ENCODE data around the gene ZNF333. TPM values are rescaled to one million over a fixed set of nuclear protein-coding genes. Genes with fewer than 3 reads are reported as not detected.

ZNF333 gene
- total RNA-seq: 1 to 10 TPM; 6.4 to 7.1 TPM

- peak within 1 kb of the TSS; percentile 96 for H3K4me3 Mint-ChIP-seq
- H3K36me3 Mint-ChIP-seq: no peaks in the 10 kb centered on the region
- peak; percentile 97 for DNase-seq
- peaks cover 13% of the 10 kb centered on the region for H3K4me1 Mint-ChIP-seq
- no peaks in the 10 kb centered on the region for H3K9me3 Mint-ChIP-seq
- no peaks in the 10 kb centered on the region for H3K27me3 Mint-ChIP-seq
- H3K27ac Mint-ChIP-seq: peak within 1 kb of the TSS; percentile 100
Measured at GRCh38 chr19:14689598-14690503, at the start of gene ZNF333. TSS of gene ZNF333 (plus strand) at chr19:14690048. CDS start at chr19:14693492, 3,444 bp downstream.

GRCh38 chr19:14648506-14648905, 41.3 kb upstream of the ZNF333 start:
- peaks cover 38% of the 10 kb centered on the region for H3K27me3 Mint-ChIP-seq
- peaks cover under 1% of the 10 kb centered on the region for H3K36me3 Mint-ChIP-seq
- H3K27ac Mint-ChIP-seq: no peak overlapping the region
- no peak overlapping the region for H3K4me3 Mint-ChIP-seq
- DNase-seq: no peak
- peaks cover 4% of the 10 kb centered on the region for H3K9me3 Mint-ChIP-seq
- H3K4me1 Mint-ChIP-seq: no peaks in the 10 kb centered on the region

GRCh38 chr19:14649020-14649419, 40.8 kb upstream of the ZNF333 start:
- Mint-ChIP-seq H3K36me3 (no peaks in the 10 kb centered on the region), H3K9me3 (peaks cover 4% of the 10 kb centered on the region), H3K27ac (no peak overlapping the region), H3K4me1 (no peaks in the 10 kb centered on the region), H3K27me3 (peaks cover 43% of the 10 kb centered on the region), H3K4me3 (no peak overlapping the region)
- DNase-seq: no peak

GRCh38 chr19:14650161-14650560, 39.7 kb upstream of the ZNF333 start:
- no peaks in the 10 kb centered on the region for H3K36me3 Mint-ChIP-seq
- H3K4me3 Mint-ChIP-seq: no peak overlapping the region
- no peaks in the 10 kb centered on the region for H3K4me1 Mint-ChIP-seq
- no peak overlapping the region for H3K27ac Mint-ChIP-seq
- peaks cover 47% of the 10 kb centered on the region for H3K27me3 Mint-ChIP-seq
- no peak for DNase-seq
- peaks cover 4% of the 10 kb centered on the region for H3K9me3 Mint-ChIP-seq

- H3K27ac Mint-ChIP-seq: no peak overlapping the region
- H3K4me1 Mint-ChIP-seq: no peaks in the 10 kb centered on the region
- DNase-seq: no peak
- H3K36me3 Mint-ChIP-seq: no peaks in the 10 kb centered on the region
- peaks cover 36% of the 10 kb centered on the region for H3K27me3 Mint-ChIP-seq
- H3K4me3 Mint-ChIP-seq: no peak overlapping the region
- no peaks in the 10 kb centered on the region for H3K9me3 Mint-ChIP-seq
Measured at GRCh38 chr19:14654786-14655560, 34.9 kb upstream of the ZNF333 start.

GRCh38 chr19:14655726-14656125, 34.1 kb upstream of the ZNF333 start:
- H3K27ac Mint-ChIP-seq: no peak overlapping the region
- no peak for DNase-seq

GRCh38 chr19:14659874-14660489, 29.9 kb upstream of the ZNF333 start:
- DNase-seq: no peak
- Mint-ChIP-seq H3K27ac (no peak overlapping the region), H3K4me1 (no peaks in the 10 kb centered on the region), H3K9me3 (no peaks in the 10 kb centered on the region), H3K36me3 (no peaks in the 10 kb centered on the region), H3K4me3 (no peak overlapping the region), H3K27me3 (peaks cover 22% of the 10 kb centered on the region)

More at GRCh38 chr19:14655726-14656125, 34.1 kb upstream of the ZNF333 start:
- Mint-ChIP-seq H3K36me3 (no peaks in the 10 kb centered on the region), H3K4me3 (no peak overlapping the region), H3K9me3 (no peaks in the 10 kb centered on the region), H3K27me3 (peaks cover 29% of the 10 kb centered on the region), H3K4me1 (no peaks in the 10 kb centered on the region)

- peaks cover 14% of the 10 kb centered on the region for H3K27me3 Mint-ChIP-seq
- H3K36me3 Mint-ChIP-seq: no peaks in the 10 kb centered on the region
- H3K4me3 Mint-ChIP-seq: no peak overlapping the region
- H3K27ac Mint-ChIP-seq: no peak overlapping the region
- no peaks in the 10 kb centered on the region for H3K4me1 Mint-ChIP-seq
- H3K9me3 Mint-ChIP-seq: no peaks in the 10 kb centered on the region
- DNase-seq: no peak
Measured at GRCh38 chr19:14661372-14661924, 28.4 kb upstream of the ZNF333 start.

GRCh38 chr19:14669940-14670339, 19.9 kb upstream of the ZNF333 start:
- peaks cover 34% of the 10 kb centered on the region for H3K27me3 Mint-ChIP-seq
- peaks cover 2% of the 10 kb centered on the region for H3K4me1 Mint-ChIP-seq
- no peak for DNase-seq
- no peak overlapping the region for H3K27ac Mint-ChIP-seq
- H3K36me3 Mint-ChIP-seq: no peaks in the 10 kb centered on the region
- no peak overlapping the region for H3K4me3 Mint-ChIP-seq
- no peaks in the 10 kb centered on the region for H3K9me3 Mint-ChIP-seq

GRCh38 chr19:14670408-14670807, 19.4 kb upstream of the ZNF333 start:
- Mint-ChIP-seq H3K9me3 (no peaks in the 10 kb centered on the region), H3K4me1 (peaks cover 2% of the 10 kb centered on the region), H3K27ac (no peak overlapping the region), H3K4me3 (no peak overlapping the region), H3K36me3 (no peaks in the 10 kb centered on the region), H3K27me3 (peaks cover 34% of the 10 kb centered on the region)
- DNase-seq: no peak

- Mint-ChIP-seq H3K9me3 (no peaks in the 10 kb centered on the region), H3K4me1 (peaks cover 2% of the 10 kb centered on the region), H3K36me3 (no peaks in the 10 kb centered on the region), H3K27me3 (peaks cover 26% of the 10 kb centered on the region), H3K4me3 (no peak overlapping the region), H3K27ac (no peak overlapping the region)
- DNase-seq: no peak
Measured at GRCh38 chr19:14672188-14672872, 17.5 kb upstream of the ZNF333 start.

- Mint-ChIP-seq H3K4me1 (peaks cover 2% of the 10 kb centered on the region), H3K9me3 (no peaks in the 10 kb centered on the region), H3K27me3 (peaks cover 26% of the 10 kb centered on the region), H3K36me3 (no peaks in the 10 kb centered on the region), H3K4me3 (no peak overlapping the region), H3K27ac (no peak overlapping the region)
- no peak for DNase-seq
Measured at GRCh38 chr19:14673088-14673487, 16.8 kb upstream of the ZNF333 start.

- Mint-ChIP-seq H3K27ac (no peak within 1 kb of the TSS), H3K27me3 (peaks cover 18% of the 10 kb centered on the region), H3K4me1 (no peaks in the 10 kb centered on the region), H3K4me3 (no peak within 1 kb of the TSS), H3K9me3 (no peaks in the 10 kb centered on the region), H3K36me3 (no peaks in the 10 kb centered on the region)
- no peak for DNase-seq
Measured at GRCh38 chr19:14674764-14675163, 15.1 kb upstream of the ZNF333 start, which contains the start of gene ADGRE3. TSS of gene ADGRE3 (minus strand) at chr19:14674844. CDS start at chr19:14674770, 74 bp downstream.

GRCh38 chr19:14676762-14677161, 13.1 kb upstream of the ZNF333 start:
- no peak overlapping the region for H3K4me3 Mint-ChIP-seq
- peaks cover 13% of the 10 kb centered on the region for H3K27me3 Mint-ChIP-seq
- H3K36me3 Mint-ChIP-seq: no peaks in the 10 kb centered on the region
- H3K4me1 Mint-ChIP-seq: no peaks in the 10 kb centered on the region
- DNase-seq: no peak
- no peaks in the 10 kb centered on the region for H3K9me3 Mint-ChIP-seq
- H3K27ac Mint-ChIP-seq: no peak overlapping the region

All from activated naive CD8-positive, alpha-beta T cell treated with anti-CD3 and anti-CD28 coated beads for 36 hours (primary cell).